GM10266 (cell line): ENCODE data around the gene MOB3B.

ENCODE experiments used
- DNase-seq: peaks from one replicate; pipeline ENCODE4 v3.0.0; 2012; ENCODE audit errors: extremely low spot score
- TF ChIP-seq, protein P1 (sequence below): IDR thresholded peaks from 2 replicates; pipeline ENCODE4 v1.5.1; 2012; ENCODE audit warnings: mild to moderate bottlenecking, low read depth; ENCODE audit not compliant: control insufficient read depth, insufficient read depth; ENCODE audit errors: missing control alignments

MOB3B gene

DNA sequence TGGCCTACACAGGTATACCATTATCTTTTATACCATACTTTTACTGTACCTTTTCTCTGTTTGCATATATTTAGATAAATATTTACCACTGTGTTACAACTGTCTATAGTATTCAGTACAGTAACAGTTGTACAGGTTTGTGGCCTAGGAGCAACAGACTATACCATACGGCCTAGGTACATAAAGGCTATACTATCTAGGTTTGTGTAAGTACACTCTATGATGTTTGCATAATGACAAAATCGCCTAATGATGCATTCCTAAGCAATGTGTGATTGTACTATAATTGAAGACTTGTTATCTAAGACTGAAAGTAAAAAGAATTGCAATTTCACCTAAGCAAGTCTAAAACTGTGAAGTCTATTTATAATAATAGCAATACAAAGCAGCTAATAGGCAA is 39.8 kb upstream of the MOB3B start:
- DNase-seq = no peak
- TF ChIP-seq, protein P1, sequence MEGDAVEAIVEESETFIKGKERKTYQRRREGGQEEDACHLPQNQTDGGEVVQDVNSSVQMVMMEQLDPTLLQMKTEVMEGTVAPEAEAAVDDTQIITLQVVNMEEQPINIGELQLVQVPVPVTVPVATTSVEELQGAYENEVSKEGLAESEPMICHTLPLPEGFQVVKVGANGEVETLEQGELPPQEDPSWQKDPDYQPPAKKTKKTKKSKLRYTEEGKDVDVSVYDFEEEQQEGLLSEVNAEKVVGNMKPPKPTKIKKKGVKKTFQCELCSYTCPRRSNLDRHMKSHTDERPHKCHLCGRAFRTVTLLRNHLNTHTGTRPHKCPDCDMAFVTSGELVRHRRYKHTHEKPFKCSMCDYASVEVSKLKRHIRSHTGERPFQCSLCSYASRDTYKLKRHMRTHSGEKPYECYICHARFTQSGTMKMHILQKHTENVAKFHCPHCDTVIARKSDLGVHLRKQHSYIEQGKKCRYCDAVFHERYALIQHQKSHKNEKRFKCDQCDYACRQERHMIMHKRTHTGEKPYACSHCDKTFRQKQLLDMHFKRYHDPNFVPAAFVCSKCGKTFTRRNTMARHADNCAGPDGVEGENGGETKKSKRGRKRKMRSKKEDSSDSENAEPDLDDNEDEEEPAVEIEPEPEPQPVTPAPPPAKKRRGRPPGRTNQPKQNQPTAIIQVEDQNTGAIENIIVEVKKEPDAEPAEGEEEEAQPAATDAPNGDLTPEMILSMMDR = no peak

DNA sequence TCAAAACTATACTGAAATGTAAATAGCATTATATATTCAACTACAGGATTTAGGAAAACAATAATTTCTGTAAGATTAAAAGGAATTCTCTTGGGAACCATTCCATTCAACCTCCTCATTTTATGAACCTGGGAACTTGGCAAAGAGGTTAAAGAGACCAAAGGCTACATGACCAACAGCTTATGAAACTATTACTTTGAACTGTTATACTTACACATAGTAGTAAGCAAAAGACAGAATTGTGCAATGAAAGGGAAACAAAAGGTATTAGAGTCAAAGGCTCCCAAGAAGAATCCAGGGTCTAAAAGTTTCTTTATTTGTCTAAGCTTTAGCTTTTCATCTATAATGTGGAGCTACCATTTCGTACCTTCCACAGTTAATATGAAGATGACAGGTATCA is 36.5 kb upstream of the MOB3B start:
- no peak for DNase-seq
- TF ChIP-seq, protein P1 = no peak

DNA sequence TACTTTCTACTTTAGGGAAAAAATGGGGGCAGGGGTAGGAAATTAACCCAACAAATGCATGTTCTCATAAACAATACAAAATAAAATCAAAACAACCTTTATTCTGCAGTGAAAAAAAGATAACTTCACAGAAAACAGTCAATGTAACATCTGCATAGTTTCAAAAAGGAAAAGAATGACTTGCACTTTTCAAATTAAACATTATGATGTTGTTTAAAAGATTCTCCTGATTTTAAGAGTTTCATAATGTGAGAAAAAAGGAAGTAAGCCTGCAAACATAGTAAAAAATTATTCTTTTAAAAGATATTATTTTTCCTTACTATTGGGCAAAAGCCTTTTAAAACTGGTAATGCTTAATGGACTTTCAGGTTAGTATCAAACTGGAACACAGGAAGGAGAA is 36.1 kb upstream of the MOB3B start:
- DNase-seq = no peak
- TF ChIP-seq, protein P1 = no peak

GRCh38 chr9:27564670-27565069 is 35.1 kb upstream of the MOB3B start:
- no peak for DNase-seq
- TF ChIP-seq, protein P1 = no peak

DNA sequence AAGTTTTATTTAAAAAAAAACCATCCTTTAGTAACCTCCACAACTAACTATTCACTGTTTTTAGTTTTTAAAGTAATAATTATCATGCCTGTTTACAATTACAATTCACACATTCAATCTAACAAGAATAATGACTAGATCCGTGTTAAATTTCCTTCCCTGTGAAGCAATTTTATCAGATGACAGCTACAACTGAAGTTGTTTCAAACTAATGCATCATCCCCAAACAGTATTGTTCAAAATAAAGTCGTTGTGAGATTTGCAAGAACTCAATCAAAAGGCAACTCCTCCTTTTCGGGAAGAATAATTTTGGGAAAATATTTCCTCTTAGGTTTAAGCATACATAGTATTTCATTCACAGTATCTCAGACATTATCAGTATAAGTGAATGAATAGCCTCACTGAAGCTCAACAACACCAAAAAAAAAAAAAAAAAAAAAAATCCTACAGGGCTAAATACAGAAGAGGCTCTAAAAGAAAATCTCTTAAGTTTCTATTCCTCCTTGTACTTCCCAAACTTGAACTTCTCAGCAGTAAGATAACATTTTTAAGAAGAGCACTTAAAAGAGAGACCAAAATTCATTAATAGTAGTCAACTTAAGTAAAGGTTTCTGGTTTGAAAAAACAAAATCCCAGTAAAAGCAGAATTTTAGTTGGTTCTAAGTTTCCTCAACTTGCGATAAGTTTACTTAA is 34.3 kb upstream of the MOB3B start:
- TF ChIP-seq, protein P1 = no peak

DNA sequence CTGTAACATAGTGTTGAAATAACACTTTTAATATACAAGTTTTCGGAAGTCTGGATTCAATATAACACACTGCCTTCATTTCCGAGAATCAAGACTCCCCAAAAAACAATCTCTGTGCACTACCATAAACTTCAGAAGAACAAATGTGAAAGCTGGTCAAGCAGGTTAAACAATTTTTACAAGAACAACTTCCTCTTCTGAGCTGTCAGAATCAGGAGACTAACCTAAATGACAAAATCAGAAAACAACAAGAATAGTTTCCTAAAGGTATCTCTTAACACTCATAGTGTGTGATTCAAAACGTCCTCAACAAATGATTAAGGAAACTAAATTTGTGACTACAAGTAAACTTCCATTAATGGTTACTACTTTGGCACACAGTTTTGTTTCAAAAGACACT is 32.1 kb upstream of the MOB3B start:
- DNase-seq = no peak
- TF ChIP-seq, protein P1 = no peak

More for the DNA sequence above, 34.3 kb upstream of the MOB3B start:
- no peak for DNase-seq

DNA sequence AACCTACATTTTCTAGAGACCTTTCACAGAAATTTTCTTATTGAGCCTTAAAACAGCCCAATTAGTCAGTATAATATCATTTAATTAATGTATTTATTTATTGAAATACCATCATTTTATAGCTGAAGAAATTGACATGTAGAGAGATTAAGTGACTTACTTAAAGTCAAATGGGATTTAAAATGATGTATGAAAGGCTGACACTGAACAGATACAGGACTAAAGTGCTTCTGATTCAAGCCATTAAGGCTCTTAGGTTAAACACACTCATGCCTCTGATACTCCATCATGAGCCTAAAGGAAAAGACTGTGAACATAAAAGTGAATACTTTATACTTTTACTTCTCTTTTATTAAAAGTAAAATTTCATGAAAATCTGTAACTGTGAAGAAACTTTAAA is 30.8 kb upstream of the MOB3B start:
- DNase-seq = no peak
- TF ChIP-seq, protein P1 = no peak
